OCI-LY7 (cell line): Measurements from ENCODE around the gene MTHFSD. TPM values are rescaled to one million over a fixed set of nuclear protein-coding genes. Genes with fewer than 3 reads are reported as not detected.

Experiments
- BruUV-seq: library from RNA; stranded (reverse); fragments of 400-500 nt; replicated peaks from 2 replicates; lab custom pipeline; 2021; lab: Mats Ljungman, UMichigan
- CTCF ChIA-PET: fragments of 300-600 bp; sonication (Branson Sonifier 250); formaldehyde crosslinking; loops from one replicate; lab custom pipeline; 2022; ENCODE audit warnings: antibody characterized with exemption; ENCODE audit not compliant: unreplicated experiment; lab: Charles Lee
- POLR2A ChIA-PET: fragments of 300-600 bp; sonication (Branson Sonifier 250); formaldehyde crosslinking; loops from one replicate; lab custom pipeline; 2022; ENCODE audit warnings: antibody characterized with exemption; lab: Charles Lee
- DNase-seq: peaks from one replicate; pipeline ENCODE4 v3.0.0-alpha.2; 2015; ENCODE audit warnings: low spot score
- H2AFZ ChIP-seq: fragments of 200-600 bp; sonication (generic), shearing (Covaris generic); 2 replicates; pipeline ENCODE4 v1.6.1; 2014; ENCODE audit warnings: mild to moderate bottlenecking, antibody characterized with exemption, low read length, moderate library complexity
- H3K27ac ChIP-seq: fragments of 200-600 bp; sonication (generic); 2 replicates; pipeline ENCODE4 v1.5.1; 2014; ENCODE audit warnings: mixed run types, low read depth, mild to moderate bottlenecking, moderate library complexity, low read length, inconsistent platforms; ENCODE audit not compliant: poor library complexity, severe bottlenecking
- H3K36me3 ChIP-seq: fragments of 200-600 bp; sonication (generic); 2 replicates; pipeline ENCODE4 v1.6.1; 2014; ENCODE audit warnings: mild to moderate bottlenecking, antibody characterized with exemption, low read length, moderate library complexity, mixed read lengths; ENCODE audit not compliant: insufficient read depth
- H3K4me1 ChIP-seq: fragments of 200-600 bp; sonication (generic); 2 replicates; pipeline ENCODE4 v1.5.1; 2014; ENCODE audit warnings: mild to moderate bottlenecking, low read length; ENCODE audit not compliant: insufficient read depth, poor library complexity, severe bottlenecking
- H3K4me2 ChIP-seq: fragments of 200-600 bp; sonication (generic); 2 replicates; pipeline ENCODE4 v1.6.1; 2014; ENCODE audit warnings: mild to moderate bottlenecking, low read length
- H3K4me3 ChIP-seq: fragments of 200-600 bp; sonication (generic); 2 replicates; pipeline ENCODE4 v1.5.1; 2014; ENCODE audit warnings: mild to moderate bottlenecking, low read depth, low read length; ENCODE audit not compliant: poor library complexity, severe bottlenecking
- H3K79me2 ChIP-seq: fragments of 200-600 bp; sonication (generic); 2 replicates; pipeline ENCODE4 v1.6.1; 2016; ENCODE audit warnings: low read depth, mild to moderate bottlenecking, low read length, moderate library complexity, mixed read lengths; ENCODE audit not compliant: insufficient read depth
- H3K9me2 ChIP-seq: fragments of 200-600 bp; sonication (generic); 2 replicates; pipeline ENCODE4 v1.6.1; 2016; ENCODE audit warnings: mild to moderate bottlenecking, low read length, mixed read lengths; ENCODE audit not compliant: insufficient read depth
- H3K9me3 ChIP-seq: fragments of 200-600 bp; sonication (generic); 2 replicates; pipeline ENCODE4 v1.6.1; 2014; ENCODE audit warnings: mild to moderate bottlenecking, mixed run types, low read length, mixed read lengths
- H4K20me1 ChIP-seq: fragments of 200-600 bp; sonication (generic); 2 replicates; pipeline ENCODE4 v1.6.1; 2014; ENCODE audit warnings: mild to moderate bottlenecking, antibody characterized with exemption, low read length, moderate library complexity, mixed read lengths; ENCODE audit not compliant: insufficient read depth
- CTCF ChIP-seq: fragments of 200-600 bp; sonication (generic); conservative IDR thresholded peaks from 2 replicates; pipeline ENCODE4 v1.5.1; 2014; ENCODE audit warnings: mild to moderate bottlenecking, antibody characterized with exemption, low read length, moderate library complexity, mixed read lengths
- EZH2phosphoT487 ChIP-seq: fragments of 200-600 bp; sonication (generic); IDR thresholded peaks from 2 replicates; pipeline ENCODE4 v1.6.1; 2018; ENCODE audit warnings: low read depth, borderline replicate concordance, mild to moderate bottlenecking, mixed run types, antibody characterized with exemption, low read length, moderate library complexity, mixed read lengths
- intact Hi-C: fragments of 100-400 bp; cut with micrococcal nuclease; formaldehyde crosslinking; loops from one replicate; pipeline ENCODE4 v1.10.0; 2022; ENCODE audit not compliant: unreplicated experiment
- total RNA-seq, 2 experiments: library from RNA; depleted of rRNA in 1 of 2; stranded (reverse); fragments of >200 nt in 1 of 2; shearing (Covaris generic) in 1 of 2; gene quantifications; 2 replicates each; pipeline ENCODE4 v1.2.3, GENCODE V29; 2014 to 2022

MTHFSD gene
- total RNA-seq, 2 experiments from 2014 or later: 12.2 to 26.0 TPM

GRCh38 chr16:86584726-86585721, 30.0 kb upstream of the MTHFSD start:
- Histone ChIP-seq H4K20me1 (no peaks in the 10 kb centered on the region), H3K9me3 (no peaks in the 10 kb centered on the region), H3K9me2 (no peaks in the 10 kb centered on the region), H3K27ac (no peak overlapping the region), H3K4me3 (no peak overlapping the region), H3K4me1 (no peaks in the 10 kb centered on the region), H2AFZ (no peak overlapping the region), H3K79me2 (no peaks in the 10 kb centered on the region), H3K4me2 (no peak overlapping the region), H3K36me3 (no peaks in the 10 kb centered on the region)
- ChIA-PET CTCF (no interaction called here), POLR2A (interaction anchor here (0.5 to 0.6 kb wide), 2 partner anchors 489 to 508 kb away, joined by 3 to 6 read pairs; no protein-coding TSS in a partner anchor)
- intact Hi-C loops: no loop called here
- BruUV-seq: no TSS peak
- DNase-seq: no peak
- TF ChIP-seq CTCF: no peak
- no peak for TF ChIP-seq EZH2phosphoT487

GRCh38 chr16:86584071-86584685, 29.1 kb upstream of the MTHFSD start:
- BruUV-seq: no TSS peak
- Histone ChIP-seq H2AFZ (no peak overlapping the region), H3K9me2 (no peaks in the 10 kb centered on the region), H3K27ac (no peak overlapping the region), H4K20me1 (no peaks in the 10 kb centered on the region), H3K4me1 (no peaks in the 10 kb centered on the region), H3K4me2 (no peak overlapping the region), H3K36me3 (no peaks in the 10 kb centered on the region), H3K4me3 (no peak overlapping the region), H3K79me2 (no peaks in the 10 kb centered on the region), H3K9me3 (no peaks in the 10 kb centered on the region)
- TF ChIP-seq EZH2phosphoT487: no peak
- TF ChIP-seq CTCF: no peak
- ChIA-PET CTCF (no interaction called here), POLR2A (interaction anchor here (0.6 kb wide), 1 partner anchor 509 kb away, joined by 6 read pairs; no protein-coding TSS in a partner anchor)
- intact Hi-C loops: no loop called here
- no peak for DNase-seq
